Measurements from ENCODE around the gene TENM4.

TENM4 gene

GRCh38 chr11:79336797-79337517 is 103.9 kb downstream of the TENM4 start:
- H3K27me3 ChIP-seq (ENCODE audit: control insufficient read depth in 1 of 2, insufficient read depth in 2 of 2, low read length in 2 of 2): no peaks in the 10 kb centered on the region
- H3K9me3 ChIP-seq (ENCODE audit: control insufficient read depth in 1 of 2, low read length in 2 of 2): no peaks in the 10 kb centered on the region
- no peak overlapping the region for H3K4me3 ChIP-seq (ENCODE audit: low read depth in 1 of 2, low read length in 2 of 2)
- H3K4me1 ChIP-seq (ENCODE audit: control insufficient read depth in 1 of 2, insufficient read depth in 2 of 2, low read length in 2 of 2): no peaks in the 10 kb centered on the region
- H3K27ac ChIP-seq (ENCODE audit: low read depth, low read length): no peak overlapping the region
- H3K9ac ChIP-seq (ENCODE audit: low read depth in 1 of 2, low read length in 2 of 2): no peak overlapping the region
- H3K36me3 ChIP-seq (ENCODE audit: control insufficient read depth in 1 of 2, insufficient read depth in 2 of 2, low read length in 2 of 2): no peaks in the 10 kb centered on the region

DNA sequence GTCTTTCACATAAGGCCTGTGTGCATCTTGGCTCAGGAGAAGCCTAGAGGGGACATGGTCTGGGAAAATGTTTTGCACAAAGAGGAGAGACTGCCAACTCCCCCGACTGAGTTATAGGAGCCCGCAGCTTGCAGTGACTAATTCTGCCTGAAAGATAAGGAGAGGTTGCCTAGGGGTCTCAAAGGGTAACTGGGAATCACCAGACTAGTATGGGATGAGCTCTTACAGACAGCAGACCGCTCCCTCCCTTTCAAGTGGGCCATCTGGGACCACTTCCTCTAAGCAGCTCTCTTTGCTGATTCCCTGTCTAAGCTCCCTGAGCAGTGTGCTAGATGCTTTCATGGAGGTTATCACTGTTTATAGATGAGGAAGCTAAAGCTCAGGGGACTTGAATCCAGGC is 105.1 kb downstream of the TENM4 start:
- H3K27me3 ChIP-seq (ENCODE audit: control insufficient read depth in 1 of 2, insufficient read depth in 2 of 2, low read length in 2 of 2): no peaks in the 10 kb centered on the region
- no peak overlapping the region for H3K4me3 ChIP-seq (ENCODE audit: low read depth in 1 of 2, low read length in 2 of 2)
- no peak overlapping the region for H3K27ac ChIP-seq (ENCODE audit: low read depth, low read length)
- no peaks in the 10 kb centered on the region for H3K4me1 ChIP-seq (ENCODE audit: control insufficient read depth in 1 of 2, insufficient read depth in 2 of 2, low read length in 2 of 2)
- no peak overlapping the region for H3K9ac ChIP-seq (ENCODE audit: low read depth in 1 of 2, low read length in 2 of 2)
- H3K9me3 ChIP-seq (ENCODE audit: control insufficient read depth in 1 of 2, low read length in 2 of 2): no peaks in the 10 kb centered on the region
- H3K36me3 ChIP-seq (ENCODE audit: control insufficient read depth in 1 of 2, insufficient read depth in 2 of 2, low read length in 2 of 2): no peaks in the 10 kb centered on the region

GRCh38 chr11:79333355-79333754 is 107.5 kb downstream of the TENM4 start:
- no peaks in the 10 kb centered on the region for H3K27me3 ChIP-seq (ENCODE audit: control insufficient read depth in 1 of 2, insufficient read depth in 2 of 2, low read length in 2 of 2)
- H3K9ac ChIP-seq (ENCODE audit: low read depth in 1 of 2, low read length in 2 of 2): no peak overlapping the region
- H3K4me3 ChIP-seq (ENCODE audit: low read depth in 1 of 2, low read length in 2 of 2): no peak overlapping the region
- no peak overlapping the region for H3K27ac ChIP-seq (ENCODE audit: low read depth, low read length)
- no peaks in the 10 kb centered on the region for H3K9me3 ChIP-seq (ENCODE audit: control insufficient read depth in 1 of 2, low read length in 2 of 2)
- no peaks in the 10 kb centered on the region for H3K4me1 ChIP-seq (ENCODE audit: control insufficient read depth in 1 of 2, insufficient read depth in 2 of 2, low read length in 2 of 2)
- no peaks in the 10 kb centered on the region for H3K36me3 ChIP-seq (ENCODE audit: control insufficient read depth in 1 of 2, insufficient read depth in 2 of 2, low read length in 2 of 2)

DNA sequence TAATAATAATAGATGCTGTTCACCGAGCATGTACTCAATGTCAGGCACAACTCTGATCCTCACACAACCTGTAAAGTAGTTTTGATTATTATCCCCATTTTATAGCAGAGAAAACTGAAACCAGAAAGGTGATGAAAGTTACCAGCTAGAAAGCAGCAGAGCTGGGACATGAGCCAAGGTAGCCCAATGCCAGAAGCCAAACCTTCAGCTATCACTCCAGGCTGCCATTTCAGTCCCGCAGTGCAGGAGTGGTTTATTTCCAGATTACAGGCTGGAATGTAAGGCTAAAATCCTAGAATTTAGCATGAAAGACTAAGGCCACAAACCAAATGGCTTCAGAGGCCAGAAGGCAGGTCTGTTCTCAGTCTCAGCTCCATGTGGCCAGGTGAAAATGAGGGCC is 108.8 kb downstream of the TENM4 start:
- Histone ChIP-seq H3K9me3 (ENCODE audit: control insufficient read depth in 1 of 2, low read length in 2 of 2) (no peaks in the 10 kb centered on the region), H3K36me3 (ENCODE audit: control insufficient read depth in 1 of 2, insufficient read depth in 2 of 2, low read length in 2 of 2) (no peaks in the 10 kb centered on the region), H3K27me3 (ENCODE audit: control insufficient read depth in 1 of 2, insufficient read depth in 2 of 2, low read length in 2 of 2) (no peaks in the 10 kb centered on the region), H3K27ac (ENCODE audit: low read depth, low read length) (no peak overlapping the region), H3K9ac (ENCODE audit: low read depth in 1 of 2, low read length in 2 of 2) (no peak overlapping the region), H3K4me3 (ENCODE audit: low read depth in 1 of 2, low read length in 2 of 2) (no peak overlapping the region), H3K4me1 (ENCODE audit: control insufficient read depth in 1 of 2, insufficient read depth in 2 of 2, low read length in 2 of 2) (no peaks in the 10 kb centered on the region)

DNA sequence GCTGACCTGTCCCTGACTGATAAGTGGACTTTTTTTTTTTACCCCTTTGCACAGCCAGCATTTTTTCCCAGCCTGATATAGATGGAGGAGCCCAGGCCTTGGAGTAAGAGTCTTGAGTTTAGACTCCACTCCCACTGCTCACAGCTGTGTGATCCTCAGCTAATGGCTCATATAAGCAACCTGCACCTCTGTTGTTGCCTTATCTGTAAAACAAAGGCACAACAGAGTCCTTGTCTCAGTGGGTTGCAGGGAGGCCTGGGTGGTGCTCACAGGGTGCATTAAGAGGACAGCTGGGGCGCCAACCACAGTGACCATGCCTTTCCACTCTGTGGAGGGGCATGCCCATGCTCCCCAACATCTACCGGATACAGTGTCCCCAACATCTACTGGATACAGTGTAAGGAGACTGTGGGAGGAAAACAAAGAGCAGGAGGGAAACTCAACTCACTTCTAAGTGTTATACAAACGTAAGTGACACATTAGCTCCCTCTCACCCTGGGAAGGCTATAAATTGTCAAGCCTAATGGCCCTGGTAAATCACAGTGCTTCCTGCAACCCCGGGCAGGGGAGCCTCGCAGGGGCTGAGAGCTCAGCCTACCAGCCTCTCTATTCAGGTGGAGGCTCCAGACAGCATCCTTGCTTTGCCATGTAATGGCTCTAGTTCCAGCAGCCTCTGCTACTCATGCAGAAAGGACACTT is 109.5 kb downstream of the TENM4 start:
- Histone ChIP-seq H3K36me3 (ENCODE audit: control insufficient read depth in 1 of 2, insufficient read depth in 2 of 2, low read length in 2 of 2) (no peaks in the 10 kb centered on the region), H3K4me1 (ENCODE audit: control insufficient read depth in 1 of 2, insufficient read depth in 2 of 2, low read length in 2 of 2) (no peaks in the 10 kb centered on the region), H3K9ac (ENCODE audit: low read depth in 1 of 2, low read length in 2 of 2) (no peak overlapping the region), H3K27me3 (ENCODE audit: control insufficient read depth in 1 of 2, insufficient read depth in 2 of 2, low read length in 2 of 2) (no peaks in the 10 kb centered on the region), H3K27ac (ENCODE audit: low read depth, low read length) (no peak overlapping the region), H3K9me3 (ENCODE audit: control insufficient read depth in 1 of 2, low read length in 2 of 2) (no peaks in the 10 kb centered on the region), H3K4me3 (ENCODE audit: low read depth in 1 of 2, low read length in 2 of 2) (no peak overlapping the region)

- no peak overlapping the region for H3K4me3 ChIP-seq (ENCODE audit: low read depth in 1 of 2, low read length in 2 of 2)
- H3K36me3 ChIP-seq (ENCODE audit: control insufficient read depth in 1 of 2, insufficient read depth in 2 of 2, low read length in 2 of 2): no peaks in the 10 kb centered on the region
- H3K9ac ChIP-seq (ENCODE audit: low read depth in 1 of 2, low read length in 2 of 2): no peak overlapping the region
- H3K4me1 ChIP-seq (ENCODE audit: control insufficient read depth in 1 of 2, insufficient read depth in 2 of 2, low read length in 2 of 2): no peaks in the 10 kb centered on the region
- H3K9me3 ChIP-seq (ENCODE audit: control insufficient read depth in 1 of 2, low read length in 2 of 2): no peaks in the 10 kb centered on the region
- H3K27me3 ChIP-seq (ENCODE audit: control insufficient read depth in 1 of 2, insufficient read depth in 2 of 2, low read length in 2 of 2): no peaks in the 10 kb centered on the region
- H3K27ac ChIP-seq (ENCODE audit: low read depth, low read length): no peak overlapping the region
Observed at GRCh38 chr11:79330651-79331050, 110.2 kb downstream of the TENM4 start.

DNA sequence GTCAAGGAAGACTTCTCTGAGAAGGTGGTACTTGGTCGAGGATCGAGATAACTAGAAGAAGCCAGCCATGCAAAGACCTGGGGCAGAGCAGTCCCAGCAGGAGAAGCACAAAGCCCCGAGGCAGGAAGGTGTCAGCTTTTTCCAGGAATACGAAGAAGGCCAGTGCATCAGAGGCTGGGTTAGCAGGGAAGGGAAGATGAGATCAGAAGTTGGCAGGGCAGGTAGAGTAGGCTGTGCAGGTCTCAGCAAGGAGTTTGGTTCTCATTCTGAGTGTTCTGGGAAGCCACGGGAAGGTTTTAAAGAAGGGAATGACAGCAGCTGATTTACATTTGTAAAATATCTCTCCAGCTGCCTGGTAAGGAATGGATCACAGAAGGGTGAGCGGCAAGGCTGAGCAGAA is 111.3 kb downstream of the TENM4 start:
- no peaks in the 10 kb centered on the region for H3K4me1 ChIP-seq (ENCODE audit: control insufficient read depth in 1 of 2, insufficient read depth in 2 of 2, low read length in 2 of 2)

GRCh38 chr11:79328402-79328801 is 112.4 kb downstream of the TENM4 start:
- no peak overlapping the region for H3K27ac ChIP-seq (ENCODE audit: low read depth, low read length)
- H3K4me1 ChIP-seq (ENCODE audit: control insufficient read depth in 1 of 2, insufficient read depth in 2 of 2, low read length in 2 of 2): no peaks in the 10 kb centered on the region
- H3K36me3 ChIP-seq (ENCODE audit: control insufficient read depth in 1 of 2, insufficient read depth in 2 of 2, low read length in 2 of 2): no peaks in the 10 kb centered on the region
- H3K9ac ChIP-seq (ENCODE audit: low read depth in 1 of 2, low read length in 2 of 2): no peak overlapping the region
- H3K4me3 ChIP-seq (ENCODE audit: low read depth in 1 of 2, low read length in 2 of 2): no peak overlapping the region
- no peaks in the 10 kb centered on the region for H3K27me3 ChIP-seq (ENCODE audit: control insufficient read depth in 1 of 2, insufficient read depth in 2 of 2, low read length in 2 of 2)
- H3K9me3 ChIP-seq (ENCODE audit: control insufficient read depth in 1 of 2, low read length in 2 of 2): no peaks in the 10 kb centered on the region

More for the DNA sequence above, 111.3 kb downstream of the TENM4 start:
- H3K36me3 ChIP-seq (ENCODE audit: control insufficient read depth in 1 of 2, insufficient read depth in 2 of 2, low read length in 2 of 2): no peaks in the 10 kb centered on the region
- H3K9me3 ChIP-seq (ENCODE audit: control insufficient read depth in 1 of 2, low read length in 2 of 2): no peaks in the 10 kb centered on the region
- H3K4me3 ChIP-seq (ENCODE audit: low read depth in 1 of 2, low read length in 2 of 2): no peak overlapping the region
- H3K27me3 ChIP-seq (ENCODE audit: control insufficient read depth in 1 of 2, insufficient read depth in 2 of 2, low read length in 2 of 2): no peaks in the 10 kb centered on the region
- no peak overlapping the region for H3K9ac ChIP-seq (ENCODE audit: low read depth in 1 of 2, low read length in 2 of 2)
- no peak overlapping the region for H3K27ac ChIP-seq (ENCODE audit: low read depth, low read length)

GRCh38 chr11:79325851-79326250 is 115.0 kb downstream of the TENM4 start:
- no peaks in the 10 kb centered on the region for H3K9me3 ChIP-seq (ENCODE audit: control insufficient read depth in 1 of 2, low read length in 2 of 2)
- no peaks in the 10 kb centered on the region for H3K4me1 ChIP-seq (ENCODE audit: control insufficient read depth in 1 of 2, insufficient read depth in 2 of 2, low read length in 2 of 2)
- H3K4me3 ChIP-seq (ENCODE audit: low read depth in 1 of 2, low read length in 2 of 2): no peak overlapping the region
- no peak overlapping the region for H3K27ac ChIP-seq (ENCODE audit: low read depth, low read length)
- no peaks in the 10 kb centered on the region for H3K27me3 ChIP-seq (ENCODE audit: control insufficient read depth in 1 of 2, insufficient read depth in 2 of 2, low read length in 2 of 2)
- H3K9ac ChIP-seq (ENCODE audit: low read depth in 1 of 2, low read length in 2 of 2): no peak overlapping the region
- no peaks in the 10 kb centered on the region for H3K36me3 ChIP-seq (ENCODE audit: control insufficient read depth in 1 of 2, insufficient read depth in 2 of 2, low read length in 2 of 2)

DNA sequence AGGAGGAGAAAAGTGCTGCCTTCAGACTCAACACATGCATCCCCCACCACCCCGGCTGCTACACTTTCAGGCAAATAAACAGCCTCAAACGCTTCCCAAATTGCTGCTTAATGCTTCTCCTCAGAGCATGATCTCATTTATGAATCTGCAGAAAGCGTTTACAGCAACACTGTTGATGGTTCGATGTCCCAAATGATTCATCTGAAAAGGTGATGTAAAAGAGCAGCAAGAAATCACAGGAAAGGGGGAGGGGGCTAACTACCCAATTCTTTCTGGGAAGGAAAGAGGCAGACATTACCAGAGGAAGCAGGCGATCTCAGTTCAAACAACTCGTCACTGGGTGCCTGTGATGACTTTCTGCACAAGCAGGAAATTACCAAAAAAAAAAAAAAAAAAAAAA is 119.6 kb downstream of the TENM4 start:
- no peak overlapping the region for H3K4me3 ChIP-seq (ENCODE audit: low read depth in 1 of 2, low read length in 2 of 2)
- no peak overlapping the region for H3K27ac ChIP-seq (ENCODE audit: low read depth, low read length)
- no peaks in the 10 kb centered on the region for H3K27me3 ChIP-seq (ENCODE audit: control insufficient read depth in 1 of 2, insufficient read depth in 2 of 2, low read length in 2 of 2)
- no peak overlapping the region for H3K9ac ChIP-seq (ENCODE audit: low read depth in 1 of 2, low read length in 2 of 2)
- no peaks in the 10 kb centered on the region for H3K36me3 ChIP-seq (ENCODE audit: control insufficient read depth in 1 of 2, insufficient read depth in 2 of 2, low read length in 2 of 2)
- H3K9me3 ChIP-seq (ENCODE audit: control insufficient read depth in 1 of 2, low read length in 2 of 2): no peaks in the 10 kb centered on the region
- no peaks in the 10 kb centered on the region for H3K4me1 ChIP-seq (ENCODE audit: control insufficient read depth in 1 of 2, insufficient read depth in 2 of 2, low read length in 2 of 2)

Measured in duodenal mucosa (tissue), 2 donors.